Stimulated activated CD8-positive, alpha-beta memory T cell treated with anti-CD3 and anti-CD28 coated beads, Interleukin-4, amount 100 ng/mL, for 4 hours (primary cell): Measurements from ENCODE around the gene CCSER2.
"Not testable (repeated sequence)": the region's sequence is repeated elsewhere in the genome, so short reads cannot be mapped to it uniquely, and the experiment has no call there.

ENCODE experiments used
- DNase-seq, 2 donors: peaks; one replicate each; pipeline ENCODE4 v3.0.0-alpha.2; 2020; ENCODE audit warnings: low read depth in 2 of 2, low spot score in 1 of 2

The CCSER2 gene

GRCh38 chr10:84447701-84448400 lies 119.5 kb downstream of the CCSER2 start:
- DNase-seq: no peak

GRCh38 chr10:84449351-84449750 lies 121.0 kb downstream of the CCSER2 start:
- DNase-seq: not testable (repeated sequence)

- DNase-seq: no peak
Measured at GRCh38 chr10:84452003-84452402, 123.6 kb downstream of the CCSER2 start.

- DNase-seq: no peak
Measured at GRCh38 chr10:84453303-84453702, 124.9 kb downstream of the CCSER2 start.

- no peak for DNase-seq
Measured at GRCh38 chr10:84456126-84456525, 127.7 kb downstream of the CCSER2 start.

- DNase-seq: no peak
Measured at GRCh38 chr10:84460520-84460919, 132.1 kb downstream of the CCSER2 start.

GRCh38 chr10:84469470-84469869 lies 141.1 kb downstream of the CCSER2 start:
- no peak for DNase-seq

GRCh38 chr10:84473136-84473535 lies 144.7 kb downstream of the CCSER2 start:
- no peak for DNase-seq

- no peak for DNase-seq
Measured at GRCh38 chr10:84477398-84478128, 149.2 kb downstream of the CCSER2 start.

- no peak for DNase-seq
Measured at GRCh38 chr10:84478151-84478550, 149.8 kb downstream of the CCSER2 start.

- no peak for DNase-seq
Measured at GRCh38 chr10:84478679-84479078, 150.3 kb downstream of the CCSER2 start.

- no peak for DNase-seq
Measured at GRCh38 chr10:84484541-84484940, 156.2 kb downstream of the CCSER2 start.

- DNase-seq: no peak
Measured at GRCh38 chr10:84493361-84493760, 165.0 kb downstream of the CCSER2 start.

GRCh38 chr10:84493951-84494848 lies 165.8 kb downstream of the CCSER2 start:
- DNase-seq: no peak

- DNase-seq: no peak
Measured at GRCh38 chr10:84494849-84495180, 166.4 kb downstream of the CCSER2 start.

GRCh38 chr10:84497978-84498377 lies 169.6 kb downstream of the CCSER2 start:
- DNase-seq: no peak

- DNase-seq: not testable (repeated sequence)
Measured at GRCh38 chr10:84499039-84499438, 170.7 kb downstream of the CCSER2 start.

GRCh38 chr10:84499846-84500245 lies 171.5 kb downstream of the CCSER2 start:
- no peak for DNase-seq

- DNase-seq: no peak
Measured at GRCh38 chr10:84510121-84510520, 181.7 kb downstream of the CCSER2 start.

- no peak for DNase-seq
Measured at GRCh38 chr10:84511106-84511505, 182.7 kb downstream of the CCSER2 start.

- no peak for DNase-seq
Measured at GRCh38 chr10:84511709-84512285, 183.4 kb downstream of the CCSER2 start.
